ENCODE results near the gene RNF126. TPM values are rescaled to one million over a fixed set of nuclear protein-coding genes. Genes with fewer than 3 reads are reported as not detected.

Gene RNF126
- total and polyA plus RNA-seq, 2 of the 4 experiments (the other 2 are of a cell fraction): 7.0 to 27.4 TPM

DNA sequence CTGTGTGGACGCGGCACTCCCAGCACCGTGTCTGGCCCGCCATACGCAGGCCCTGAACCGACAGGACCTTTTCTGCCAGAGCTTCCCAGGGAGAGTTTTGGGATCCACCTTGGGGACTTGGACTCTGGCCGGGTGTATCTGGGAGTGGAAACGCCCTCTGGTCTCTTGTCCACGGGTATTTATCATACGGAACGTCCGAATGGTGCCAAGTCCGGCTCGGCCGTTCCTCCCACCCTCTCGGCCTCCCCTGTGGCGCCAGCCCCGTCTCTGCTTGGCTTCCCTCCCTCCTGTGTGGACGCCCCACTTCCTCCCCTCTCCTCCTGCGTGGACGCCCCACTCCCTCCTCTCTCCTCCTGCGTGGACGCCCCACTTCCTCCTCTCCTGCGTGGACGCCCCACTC, 61.2 kb downstream of the RNF126 start:
- Histone ChIP-seq H3K4me3 (ENCODE audit: insufficient read depth, low read depth, low read length) (no peak overlapping the region), H2AFZ (replicated peaks; ENCODE audit: low read length, poor library complexity) (no peak overlapping the region), H3K14ac (replicated peaks; ENCODE audit: low read depth, low read length) (no peak overlapping the region), H2BK5ac (ENCODE audit: low read depth, low read length, poor library complexity, severe bottlenecking) (no peak overlapping the region), H2BK20ac (ENCODE audit: low read depth, low read length) (no peak overlapping the region), H4K5ac (ENCODE audit: low read depth, low read length) (no peak overlapping the region), H3K79me1 (ENCODE audit: low read depth in 1 of 2, low read length in 2 of 2) (no peaks in the 10 kb centered on the region), H3K56ac (ENCODE audit: extremely low read depth, insufficient read depth, low read length) (no peak overlapping the region), H3K9me3 (ENCODE audit: control insufficient read depth, insufficient read depth, low read length) (peaks cover 7% of the 10 kb centered on the region; the same call in 1 of the 2 replicates), H3K36me3 (ENCODE audit: control insufficient read depth, insufficient read depth, low read length) (no peaks in the 10 kb centered on the region), H3K27me3 (ENCODE audit: control insufficient read depth, insufficient read depth, low read length) (peaks cover 1% of the 10 kb centered on the region; the same call in 1 of the 2 replicates), H3K4ac (ENCODE audit: low read depth, low read length) (no peak overlapping the region), H3K23ac (ENCODE audit: low read depth, low read length) (no peak overlapping the region), H2BK15ac (ENCODE audit: low read depth, low read length) (no peak overlapping the region), H3K4me1 (ENCODE audit: control insufficient read depth, insufficient read depth, low read length) (no peaks in the 10 kb centered on the region), H3K18ac (ENCODE audit: low read depth, low read length) (no peak overlapping the region), H3K27ac (ENCODE audit: insufficient read depth, low read length) (no peak overlapping the region), H4K20me1 (ENCODE audit: insufficient read depth, low read length) (no peaks in the 10 kb centered on the region; the same call in 1 of the 2 replicates), H2BK120ac (ENCODE audit: low read depth, low read length) (no peak overlapping the region), H4K91ac (ENCODE audit: insufficient read depth, low read depth, low read length) (no peak overlapping the region), H2AK5ac (ENCODE audit: low read depth, low read length) (no peak overlapping the region), H3K4me2 (ENCODE audit: low read depth, low read length) (no peak overlapping the region), H4K8ac (ENCODE audit: low read depth in 2 of 2, low read length in 2 of 2) (no peak overlapping the region), H3K9ac (ENCODE audit: low read depth, low read length) (no peak overlapping the region), H2AK9ac (replicated peaks; ENCODE audit: low read depth, low read length, poor library complexity) (no peak overlapping the region), H3K9me1 (ENCODE audit: insufficient read depth, low read length) (no peaks in the 10 kb centered on the region)
- intact Hi-C loops (cut with micrococcal nuclease): no loop called here
- no peak for ATAC-seq (ENCODE audit: low read depth)
- ChIA-PET CTCF (no interaction called here), POLR2A (ENCODE audit: unreplicated experiment) (no interaction called here)
- no TSS peak for BruUV-seq (replicated peaks)
- dilution Hi-C loops (cut with HindIII; ENCODE audit: low sequenced_read_pairs, unreplicated experiment): no loop called here
- 78% methylated on average over 7 of the region's 25 CpGs; no CpG with 5 or more reads in 1 of the 2 experiments for WGBS, 2 experiments (ENCODE audit: extremely low coverage in 2 of 2, insufficient read length in 1 of 2)
- in situ Hi-C loops (cut with MboI; ENCODE audit: low sequenced_read_pairs): no loop called here
- DNase-seq: no peak
- TF ChIP-seq MXI1 (IDR thresholded peaks at IDR 0.05; ENCODE audit: borderline replicate concordance, low read depth, low read length) (no peak), RCOR1 (IDR thresholded peaks at IDR 0.05; ENCODE audit: insufficient replicate concordance, low read length) (no peak), BHLHE40 (IDR thresholded peaks at IDR 0.05; ENCODE audit: low read depth, low read length) (no peak), NFE2L2 (IDR thresholded peaks at IDR 0.05; ENCODE audit: low read depth, low read length) (no peak), MAZ (IDR thresholded peaks at IDR 0.05; ENCODE audit: borderline replicate concordance, low read depth, low read length) (no peak), FOS (IDR thresholded peaks at IDR 0.05; ENCODE audit: low read depth, low read length) (no peak)
- TF ChIP-seq, protein P1, sequence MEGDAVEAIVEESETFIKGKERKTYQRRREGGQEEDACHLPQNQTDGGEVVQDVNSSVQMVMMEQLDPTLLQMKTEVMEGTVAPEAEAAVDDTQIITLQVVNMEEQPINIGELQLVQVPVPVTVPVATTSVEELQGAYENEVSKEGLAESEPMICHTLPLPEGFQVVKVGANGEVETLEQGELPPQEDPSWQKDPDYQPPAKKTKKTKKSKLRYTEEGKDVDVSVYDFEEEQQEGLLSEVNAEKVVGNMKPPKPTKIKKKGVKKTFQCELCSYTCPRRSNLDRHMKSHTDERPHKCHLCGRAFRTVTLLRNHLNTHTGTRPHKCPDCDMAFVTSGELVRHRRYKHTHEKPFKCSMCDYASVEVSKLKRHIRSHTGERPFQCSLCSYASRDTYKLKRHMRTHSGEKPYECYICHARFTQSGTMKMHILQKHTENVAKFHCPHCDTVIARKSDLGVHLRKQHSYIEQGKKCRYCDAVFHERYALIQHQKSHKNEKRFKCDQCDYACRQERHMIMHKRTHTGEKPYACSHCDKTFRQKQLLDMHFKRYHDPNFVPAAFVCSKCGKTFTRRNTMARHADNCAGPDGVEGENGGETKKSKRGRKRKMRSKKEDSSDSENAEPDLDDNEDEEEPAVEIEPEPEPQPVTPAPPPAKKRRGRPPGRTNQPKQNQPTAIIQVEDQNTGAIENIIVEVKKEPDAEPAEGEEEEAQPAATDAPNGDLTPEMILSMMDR (conservative IDR thresholded peaks at IDR 0.05; ENCODE audit: low read depth, low read length): no peak
